Tibial artery (tissue), 4 donors: Measurements from ENCODE around the gene ABCC3.
A peak's percentile ranks its signal among the peaks of the same experiment; 100 is the strongest.

ENCODE experiments used
- DNase-seq, 2 donors: peaks; one replicate each; pipeline ENCODE4 v3.0.0-alpha.2; 2019
- H3K27ac ChIP-seq, 2 donors: fragments of 200-600 bp; sonication (generic) in 1 of 2; 1 replicate in 1 of 2; 2 replicates in 1 of 2; pipeline ENCODE4 v1.5.1; 2018 to 2019; ENCODE audit warnings: mild to moderate bottlenecking in 1 of 2
- H3K27me3 ChIP-seq, 2 donors: fragments of 200-600 bp; sonication (generic) in 1 of 2; one replicate each; pipeline versions ENCODE4 v1.5.1 to v1.6.0; 2016 to 2019
- H3K36me3 ChIP-seq, 3 donors: fragments of 200-600 bp; sonication (generic) in 2 of 3; one replicate each; pipeline ENCODE4 v1.5.1; 2016 to 2019; ENCODE audit warnings: mild to moderate bottlenecking in 2 of 3
- H3K4me1 ChIP-seq, 4 donors: fragments of 200-600 bp; sonication (generic) in 2 of 4; 1 replicate in 3 of 4; 2 replicates in 1 of 4; pipeline ENCODE4 v1.5.1; 2016 to 2019
- H3K4me3 ChIP-seq, 2 donors: fragments of 200-600 bp; sonication (generic) in 1 of 2; 1 replicate in 1 of 2; 2 replicates in 1 of 2; pipeline ENCODE4 v1.5.1; 2018 to 2019; ENCODE audit warnings: mild to moderate bottlenecking in 2 of 2
- H3K9me3 ChIP-seq, 3 donors: fragments of 200-600 bp; sonication (generic) in 1 of 3; one replicate each; pipeline ENCODE4 v1.5.1; 2016 to 2019
- intact Hi-C: fragments of 100-400 bp; cut with DNase I; formaldehyde crosslinking; loops from one replicate; pipeline ENCODE4 v1.15.0; 2023; ENCODE audit warnings: low total_unique reads
- TF ChIP-seq, protein P1 (sequence below), 2 experiments: fragments of 200-600 bp in 1 of 2; fragments of 450-650 bp in 1 of 2; IDR thresholded peaks; one replicate each; pipeline ENCODE4 v1.5.1; 2017 to 2019; ENCODE audit warnings: antibody characterized with exemption in 2 of 2, mild to moderate bottlenecking in 1 of 2, moderate library complexity in 1 of 2

ABCC3 gene

DNA sequence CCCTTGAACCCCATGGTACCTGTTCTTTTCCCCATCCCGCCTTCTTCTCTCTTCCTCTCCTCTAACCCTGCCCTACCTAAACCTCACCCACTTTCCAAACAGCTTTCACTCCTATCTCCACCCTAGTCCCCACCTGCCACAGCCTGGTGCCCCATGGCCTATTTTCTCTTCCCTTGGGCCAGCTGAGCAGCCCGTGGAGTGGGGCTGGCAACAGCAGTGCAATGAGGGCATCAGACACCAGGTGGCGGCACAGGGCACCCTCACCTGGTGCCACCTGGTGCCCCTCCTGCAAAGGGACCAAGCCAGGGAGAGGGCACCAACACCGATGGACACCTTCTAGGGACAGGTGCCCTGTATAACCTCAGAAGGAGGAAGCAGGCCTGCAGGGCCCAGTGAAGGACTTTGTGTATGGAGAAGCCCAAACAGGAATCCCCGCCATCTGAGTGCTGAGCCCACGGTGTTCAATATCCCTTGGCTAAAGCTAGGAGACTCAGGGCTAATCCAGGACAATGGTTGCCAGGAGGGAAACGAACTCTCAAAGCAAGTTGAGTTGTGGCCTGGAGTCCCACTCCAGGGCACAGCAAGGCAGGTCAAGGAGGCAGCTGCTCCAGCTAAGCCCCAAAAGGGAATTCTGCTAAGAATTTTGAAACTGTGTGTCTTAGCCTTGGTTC lies 4.0 kb upstream of the ABCC3 start:
- Histone ChIP-seq H3K4me3 (no peak overlapping the region), H3K9me3 (no peaks in the 10 kb centered on the region), H3K4me1 (peaks cover 0 to 31% (median 24%) of the 10 kb centered on the region in 4 donors), H3K27me3 (peaks cover 0 to 35% of the 10 kb centered on the region in 2 donors), H3K36me3 (no peaks in the 10 kb centered on the region), H3K27ac (no peak overlapping the region)
- TF ChIP-seq, protein P1, sequence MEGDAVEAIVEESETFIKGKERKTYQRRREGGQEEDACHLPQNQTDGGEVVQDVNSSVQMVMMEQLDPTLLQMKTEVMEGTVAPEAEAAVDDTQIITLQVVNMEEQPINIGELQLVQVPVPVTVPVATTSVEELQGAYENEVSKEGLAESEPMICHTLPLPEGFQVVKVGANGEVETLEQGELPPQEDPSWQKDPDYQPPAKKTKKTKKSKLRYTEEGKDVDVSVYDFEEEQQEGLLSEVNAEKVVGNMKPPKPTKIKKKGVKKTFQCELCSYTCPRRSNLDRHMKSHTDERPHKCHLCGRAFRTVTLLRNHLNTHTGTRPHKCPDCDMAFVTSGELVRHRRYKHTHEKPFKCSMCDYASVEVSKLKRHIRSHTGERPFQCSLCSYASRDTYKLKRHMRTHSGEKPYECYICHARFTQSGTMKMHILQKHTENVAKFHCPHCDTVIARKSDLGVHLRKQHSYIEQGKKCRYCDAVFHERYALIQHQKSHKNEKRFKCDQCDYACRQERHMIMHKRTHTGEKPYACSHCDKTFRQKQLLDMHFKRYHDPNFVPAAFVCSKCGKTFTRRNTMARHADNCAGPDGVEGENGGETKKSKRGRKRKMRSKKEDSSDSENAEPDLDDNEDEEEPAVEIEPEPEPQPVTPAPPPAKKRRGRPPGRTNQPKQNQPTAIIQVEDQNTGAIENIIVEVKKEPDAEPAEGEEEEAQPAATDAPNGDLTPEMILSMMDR (IDR thresholded peaks at IDR 0.05): peak; percentile 74 to 80
- intact Hi-C loops: loop anchor here (10.0 kb wide), 1 partner anchor 54 kb away; no protein-coding TSS in a partner anchor
- DNase-seq: no peak

DNA sequence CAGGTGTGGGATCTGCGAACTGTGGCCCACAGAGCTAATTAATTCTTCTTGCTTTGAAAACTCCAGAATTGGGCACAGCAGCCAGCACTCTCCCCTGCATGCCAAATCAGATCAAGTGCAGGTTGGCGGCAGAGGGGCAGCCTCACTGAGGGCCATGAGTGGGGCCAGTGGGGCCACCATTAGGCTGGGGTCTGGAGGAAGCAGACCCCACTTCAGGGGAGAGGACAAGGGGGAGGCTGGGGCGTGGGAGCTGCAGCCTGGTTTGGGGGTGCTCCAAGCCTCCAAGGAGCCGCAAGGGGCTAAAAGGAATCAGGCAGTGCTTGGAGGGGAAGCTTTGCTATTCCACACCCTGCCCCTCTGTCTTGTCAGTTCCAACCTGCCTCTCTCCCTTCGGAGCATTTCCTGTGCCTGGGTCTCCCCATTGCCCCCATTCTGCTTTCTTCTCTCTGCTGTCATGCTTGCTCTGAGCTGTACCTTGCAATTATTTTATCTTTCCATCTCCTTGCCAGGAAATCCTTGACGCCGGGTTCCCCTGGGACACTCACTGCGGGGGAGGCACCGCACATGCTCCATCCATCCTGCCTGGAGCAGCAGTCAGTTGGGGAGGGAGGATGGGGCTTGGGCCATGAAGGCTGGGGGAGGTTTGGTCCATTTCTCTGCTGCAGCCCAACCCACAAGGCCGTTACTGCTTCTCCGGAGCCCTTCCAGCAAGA lies 3.3 kb upstream of the ABCC3 start:
- intact Hi-C loops: loop anchor here (10.0 kb wide), 1 partner anchor 53 kb away; no protein-coding TSS in a partner anchor

GRCh38 chr17:50631908-50632571 lies 2.6 kb upstream of the ABCC3 start:
- H3K9me3 ChIP-seq: no peaks in the 10 kb centered on the region
- DNase-seq: no peak
- H3K27me3 ChIP-seq: peaks cover 0 to 29% of the 10 kb centered on the region in 2 donors
- no peak overlapping the region for H3K27ac ChIP-seq
- no peak overlapping the region for H3K4me3 ChIP-seq
- H3K36me3 ChIP-seq: no peaks in the 10 kb centered on the region
- peaks cover 0 to 38% (median 30%) of the 10 kb centered on the region in 4 donors for H3K4me1 ChIP-seq
- intact Hi-C loops: loop anchor here (10.0 kb wide), 1 partner anchor 53 kb away; no protein-coding TSS in a partner anchor
- TF ChIP-seq, protein P1 (IDR thresholded peaks at IDR 0.05): no peak

More for the DNA sequence above, 3.3 kb upstream of the ABCC3 start:
- no peak for DNase-seq
- H3K4me1 ChIP-seq: peaks cover 0 to 33% (median 26%) of the 10 kb centered on the region in 4 donors
- no peak overlapping the region for H3K4me3 ChIP-seq
- H3K27ac ChIP-seq: no peak overlapping the region
- H3K9me3 ChIP-seq: no peaks in the 10 kb centered on the region
- H3K27me3 ChIP-seq: peaks cover 0 to 33% of the 10 kb centered on the region in 2 donors
- TF ChIP-seq, protein P1 (IDR thresholded peaks at IDR 0.05): no peak
- no peaks in the 10 kb centered on the region for H3K36me3 ChIP-seq

DNA sequence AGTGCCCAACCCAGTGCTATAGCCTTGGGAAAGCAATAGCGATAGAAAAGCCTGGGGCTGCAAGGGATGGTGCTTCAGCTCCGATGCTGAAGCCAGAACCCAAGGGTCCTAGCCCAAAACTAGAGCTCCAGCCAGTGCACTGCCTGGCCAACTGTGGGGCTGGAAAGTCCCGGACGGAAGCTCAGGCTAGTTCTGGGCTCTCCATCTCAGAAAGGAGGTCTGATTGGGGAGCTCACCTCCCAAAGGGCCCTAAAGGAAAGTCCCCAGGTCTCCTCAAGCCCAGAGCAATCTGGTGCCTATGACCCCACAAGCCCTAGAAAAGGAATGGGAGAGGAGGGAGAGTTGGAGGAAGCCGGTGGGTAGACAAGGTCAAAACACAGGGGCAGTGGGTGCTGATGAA lies 2.0 kb upstream of the ABCC3 start:
- Histone ChIP-seq H3K27me3 (peaks cover 0 to 25% of the 10 kb centered on the region in 2 donors), H3K4me3 (no peak overlapping the region), H3K4me1 (peaks cover 0 to 41% (median 30%) of the 10 kb centered on the region in 4 donors), H3K36me3 (no peaks in the 10 kb centered on the region), H3K27ac (no peak overlapping the region), H3K9me3 (no peaks in the 10 kb centered on the region)
- no peak for DNase-seq
- intact Hi-C loops: loop anchor here (10.0 kb wide), 1 partner anchor 52 kb away; no protein-coding TSS in a partner anchor
- TF ChIP-seq, protein P1 (IDR thresholded peaks at IDR 0.05): no peak

- intact Hi-C loops: loop anchor here (10.0 kb wide), 1 partner anchor 51 kb away; no protein-coding TSS in a partner anchor
- DNase-seq: no peak
- TF ChIP-seq, protein P1 (IDR thresholded peaks at IDR 0.05): no peak
These were observed 998 bp upstream of the ABCC3 start for GRCh38 chr17:50633683-50634082.

More at GRCh38 chr17:50633683-50634082, 998 bp upstream of the ABCC3 start:
- H3K4me1 ChIP-seq: peaks cover 0 to 50% (median 37%) of the 10 kb centered on the region in 4 donors
- H3K27me3 ChIP-seq: peaks cover 0 to 15% of the 10 kb centered on the region in 2 donors
- H3K36me3 ChIP-seq: no peaks in the 10 kb centered on the region
- no peak overlapping the region for H3K4me3 ChIP-seq
- no peaks in the 10 kb centered on the region for H3K9me3 ChIP-seq
- no peak overlapping the region for H3K27ac ChIP-seq
